ENCODE results near the gene CNIH3.

The CNIH3 gene

GRCh38 chr1:224698015-224698451 is 81.9 kb downstream of the CNIH3 start:
- no peak overlapping the region for H3K4me3 ChIP-seq (ENCODE audit: low read length)
- no peak for TF ChIP-seq EZH2phosphoT487 (IDR thresholded peaks at IDR 0.05; ENCODE audit: borderline replicate concordance, low read length)
- no peak for TF ChIP-seq CTCF (IDR thresholded peaks at IDR 0.05; ENCODE audit: low read depth, low read length, poor library complexity, severe bottlenecking)
- H3K9me2 ChIP-seq (replicated peaks; ENCODE audit: control insufficient read depth, low read length) = no peaks in the 10 kb centered on the region
- no peak overlapping the region for H3K4me2 ChIP-seq (ENCODE audit: low read length)
- H4K20me1 ChIP-seq (ENCODE audit: control insufficient read depth, insufficient read depth, low read depth, low read length) = no peaks in the 10 kb centered on the region
- no peaks in the 10 kb centered on the region for H3K9me3 ChIP-seq (ENCODE audit: control insufficient read depth, insufficient read depth, low read length)
- H3K79me2 ChIP-seq (ENCODE audit: control insufficient read depth, low read length) = no peaks in the 10 kb centered on the region
- H3K27me3 ChIP-seq (ENCODE audit: control insufficient read depth, low read length) = no peaks in the 10 kb centered on the region
- no peak overlapping the region for H3K27ac ChIP-seq (ENCODE audit: low read depth, low read length)
- H3K4me1 ChIP-seq (ENCODE audit: control insufficient read depth, low read length) = no peaks in the 10 kb centered on the region
- H3K36me3 ChIP-seq (ENCODE audit: control insufficient read depth, low read length) = no peaks in the 10 kb centered on the region
- no peaks in the 10 kb centered on the region for H3F3A ChIP-seq (ENCODE audit: control insufficient read depth, insufficient read depth)

GRCh38 chr1:224700918-224701531 is 84.9 kb downstream of the CNIH3 start:
- Histone ChIP-seq H3K4me1 (ENCODE audit: control insufficient read depth, low read length) (no peaks in the 10 kb centered on the region), H3K79me2 (ENCODE audit: control insufficient read depth, low read length) (no peaks in the 10 kb centered on the region), H3K27me3 (ENCODE audit: control insufficient read depth, low read length) (no peaks in the 10 kb centered on the region), H3K27ac (ENCODE audit: low read depth, low read length) (no peak overlapping the region), H3K9me2 (replicated peaks; ENCODE audit: control insufficient read depth, low read length) (no peaks in the 10 kb centered on the region), H3K9me3 (ENCODE audit: control insufficient read depth, insufficient read depth, low read length) (no peaks in the 10 kb centered on the region), H3K36me3 (ENCODE audit: control insufficient read depth, low read length) (no peaks in the 10 kb centered on the region), H3F3A (ENCODE audit: control insufficient read depth, insufficient read depth) (no peaks in the 10 kb centered on the region), H3K4me3 (ENCODE audit: low read length) (no peak overlapping the region), H3K4me2 (ENCODE audit: low read length) (no peak overlapping the region), H4K20me1 (ENCODE audit: control insufficient read depth, insufficient read depth, low read depth, low read length) (no peaks in the 10 kb centered on the region)
- TF ChIP-seq CTCF (IDR thresholded peaks at IDR 0.05; ENCODE audit: low read depth, low read length, poor library complexity, severe bottlenecking) (peak; percentile 74), EZH2phosphoT487 (IDR thresholded peaks at IDR 0.05; ENCODE audit: borderline replicate concordance, low read length) (no peak)

GRCh38 chr1:224703702-224704101 is 87.6 kb downstream of the CNIH3 start:
- Histone ChIP-seq H3K27me3 (ENCODE audit: control insufficient read depth, low read length) (no peaks in the 10 kb centered on the region), H3K9me2 (replicated peaks; ENCODE audit: control insufficient read depth, low read length) (no peaks in the 10 kb centered on the region), H3K27ac (ENCODE audit: low read depth, low read length) (no peak overlapping the region), H3K4me1 (ENCODE audit: control insufficient read depth, low read length) (no peaks in the 10 kb centered on the region), H3K4me3 (ENCODE audit: low read length) (no peak overlapping the region), H4K20me1 (ENCODE audit: control insufficient read depth, insufficient read depth, low read depth, low read length) (no peaks in the 10 kb centered on the region), H3K9me3 (ENCODE audit: control insufficient read depth, insufficient read depth, low read length) (no peaks in the 10 kb centered on the region), H3F3A (ENCODE audit: control insufficient read depth, insufficient read depth) (no peaks in the 10 kb centered on the region), H3K4me2 (ENCODE audit: low read length) (no peak overlapping the region), H3K79me2 (ENCODE audit: control insufficient read depth, low read length) (no peaks in the 10 kb centered on the region), H3K36me3 (ENCODE audit: control insufficient read depth, low read length) (no peaks in the 10 kb centered on the region)
- TF ChIP-seq EZH2phosphoT487 (IDR thresholded peaks at IDR 0.05; ENCODE audit: borderline replicate concordance, low read length) = no peak
- TF ChIP-seq CTCF (IDR thresholded peaks at IDR 0.05; ENCODE audit: low read depth, low read length, poor library complexity, severe bottlenecking) = no peak
